IMR-90 (cell line): ENCODE measurements around the gene PARP12. TPM values are rescaled to one million over a fixed set of nuclear protein-coding genes. Genes with fewer than 3 reads are reported as not detected.

Experiments used
- ATAC-seq: fragments of 200-7000 bp; cut with Tn5 transposase; 2 replicates; pipeline ENCODE4 v1.9.1; 2020; ENCODE audit warnings: low read depth, mild to moderate bottlenecking, moderate library complexity
- BruUV-seq: library from RNA; stranded (reverse); fragments of 400-500 nt; replicated peaks from 2 replicates; lab custom pipeline; 2021; lab: Mats Ljungman, UMichigan
- CTCF ChIA-PET: fragments of 300-600 bp; formaldehyde crosslinking; extraction: SDS; loops from one replicate; lab custom pipeline; 2021; ENCODE audit warnings: antibody characterized with exemption; lab: Yijun Ruan, JAX
- POLR2A ChIA-PET: fragments of 300-600 bp; sonication (Branson Sonifier 250); formaldehyde crosslinking; loops from one replicate; lab custom pipeline; 2022; ENCODE audit warnings: antibody characterized with exemption; ENCODE audit not compliant: unreplicated experiment; lab: Charles Lee
- DNase-seq: peaks from one replicate; pipeline ENCODE4 v3.0.0; 2013
- H2AFZ ChIP-seq: replicated peaks from 2 replicates; pipeline ENCODE3; 2013; ENCODE audit warnings: low read length, mild to moderate bottlenecking; ENCODE audit not compliant: poor library complexity
- H2AK5ac ChIP-seq: 2 replicates; pipeline ENCODE4 v1.6.1; 2013; ENCODE audit warnings: low read depth, low read length, inconsistent platforms
- H2AK9ac ChIP-seq: replicated peaks from 2 replicates; pipeline ENCODE3; 2013; ENCODE audit warnings: mild to moderate bottlenecking, low read depth, low read length, moderate library complexity; ENCODE audit not compliant: poor library complexity
- H2BK120ac ChIP-seq: 2 replicates; pipeline ENCODE4 v1.6.1; 2013; ENCODE audit warnings: low read depth, low read length, inconsistent platforms
- H2BK15ac ChIP-seq: 3 replicates; pipeline ENCODE4 v1.6.1; 2013; ENCODE audit warnings: low read depth, low read length, inconsistent platforms
- H2BK20ac ChIP-seq: 2 replicates; pipeline ENCODE4 v1.6.1; 2013; ENCODE audit warnings: low read depth, mild to moderate bottlenecking, inconsistent platforms, low read length, moderate library complexity
- H2BK5ac ChIP-seq: 2 replicates; pipeline ENCODE4 v1.6.1; 2013; ENCODE audit warnings: mild to moderate bottlenecking, low read depth, low read length, inconsistent platforms; ENCODE audit not compliant: poor library complexity, severe bottlenecking
- H3K14ac ChIP-seq: replicated peaks from 2 replicates; pipeline ENCODE4 v1.6.1; 2013; ENCODE audit warnings: low read depth, low read length, inconsistent platforms
- H3K18ac ChIP-seq: 2 replicates; pipeline ENCODE4 v1.6.1; 2013; ENCODE audit warnings: low read depth, low read length, control low read depth
- H3K23ac ChIP-seq: 2 replicates; pipeline ENCODE4 v1.6.1; 2013; ENCODE audit warnings: low read depth, low read length, inconsistent platforms
- H3K27ac ChIP-seq: 2 replicates; pipeline ENCODE4 v1.5.1; 2013; ENCODE audit warnings: mild to moderate bottlenecking, control low read depth, low read length; ENCODE audit not compliant: insufficient read depth
- H3K27me3 ChIP-seq: 2 replicates; pipeline ENCODE4 v1.6.1; 2013; ENCODE audit warnings: low read length; ENCODE audit not compliant: control insufficient read depth, insufficient read depth
- H3K36me3 ChIP-seq: 2 replicates; pipeline ENCODE4 v1.6.1; 2013; ENCODE audit warnings: low read length, mixed read lengths; ENCODE audit not compliant: control insufficient read depth, insufficient read depth
- H3K4ac ChIP-seq: 2 replicates; pipeline ENCODE4 v1.6.1; 2013; ENCODE audit warnings: low read depth, low read length, inconsistent platforms
- H3K4me1 ChIP-seq: 2 replicates; pipeline ENCODE4 v1.6.1; 2013; ENCODE audit warnings: low read length, mixed read lengths; ENCODE audit not compliant: control insufficient read depth, insufficient read depth
- H3K4me2 ChIP-seq: 2 replicates; pipeline ENCODE4 v1.6.1; 2013; ENCODE audit warnings: low read depth, mild to moderate bottlenecking, control low read depth, low read length, moderate library complexity
- H3K4me3 ChIP-seq: 2 replicates; pipeline ENCODE4 v1.5.1; 2013; ENCODE audit warnings: low read depth, mild to moderate bottlenecking, control low read depth, low read length, moderate library complexity; ENCODE audit not compliant: insufficient read depth
- H3K56ac ChIP-seq: 2 replicates; pipeline ENCODE4 v1.6.1; 2013; ENCODE audit warnings: low read length, inconsistent platforms; ENCODE audit not compliant: insufficient read depth; ENCODE audit errors: extremely low read depth
- H3K79me1 ChIP-seq, 2 experiments: 2 replicates each; pipeline ENCODE4 v1.6.1; 2013; ENCODE audit warnings: low read length in 2 of 2, inconsistent platforms in 1 of 2, low read depth in 1 of 2
- H3K9ac ChIP-seq: 2 replicates; pipeline ENCODE4 v1.6.1; 2013; ENCODE audit warnings: low read depth, low read length, control low read depth
- H3K9me1 ChIP-seq: 2 replicates; pipeline ENCODE4 v1.6.1; 2013; ENCODE audit warnings: low read length, inconsistent platforms; ENCODE audit not compliant: insufficient read depth
- H3K9me3 ChIP-seq: 2 replicates; pipeline ENCODE4 v1.6.1; 2013; ENCODE audit warnings: low read length; ENCODE audit not compliant: control insufficient read depth, insufficient read depth
- H4K20me1 ChIP-seq: 2 replicates; pipeline ENCODE4 v1.6.1; 2013; ENCODE audit warnings: low read length, inconsistent platforms; ENCODE audit not compliant: insufficient read depth
- H4K5ac ChIP-seq: 2 replicates; pipeline ENCODE4 v1.6.1; 2013; ENCODE audit warnings: mild to moderate bottlenecking, low read depth, low read length, control low read depth
- H4K8ac ChIP-seq, 2 experiments: 2 replicates each; pipeline ENCODE4 v1.6.1; 2013; ENCODE audit warnings: low read depth in 2 of 2, low read length in 2 of 2, control low read depth in 1 of 2, inconsistent platforms in 1 of 2
- H4K91ac ChIP-seq: 2 replicates; pipeline ENCODE4 v1.6.1; 2013; ENCODE audit warnings: low read depth, low read length, inconsistent platforms; ENCODE audit not compliant: insufficient read depth
- BHLHE40 ChIP-seq: fragments of 150-350 bp; IDR thresholded peaks from 2 replicates; pipeline ENCODE4 v1.6.1; 2016; ENCODE audit warnings: mild to moderate bottlenecking, low read depth, low read length
- FOS ChIP-seq: fragments of 150-350 bp; IDR thresholded peaks from 2 replicates; pipeline ENCODE4 v1.6.1; 2016; ENCODE audit warnings: low read depth, low read length
- MAFK ChIP-seq: IDR thresholded peaks from 2 replicates; pipeline ENCODE4 v1.6.1; 2012; ENCODE audit warnings: low read depth, low read length, improper control_type of control experiment
- MAZ ChIP-seq: IDR thresholded peaks from 2 replicates; pipeline ENCODE4 v1.6.1; 2012; ENCODE audit warnings: low read depth, mild to moderate bottlenecking, low read length, improper control_type of control experiment, moderate library complexity, borderline replicate concordance
- RAD21 ChIP-seq: IDR thresholded peaks from 2 replicates; pipeline ENCODE4 v1.6.1; 2012; ENCODE audit warnings: low read length, improper control_type of control experiment
- SMC3 ChIP-seq: fragments of 150-350 bp; IDR thresholded peaks from 2 replicates; pipeline ENCODE4 v1.6.1; 2016; ENCODE audit warnings: low read depth, mild to moderate bottlenecking, antibody characterized with exemption, low read length, moderate library complexity
- dilution Hi-C: fragments of 300-500 bp; cut with HindIII; formaldehyde crosslinking; loops from one replicate; pipeline ENCODE4 v1.14.3; 2018; ENCODE audit warnings: low sequenced_read_pairs; ENCODE audit not compliant: unreplicated experiment
- in situ Hi-C: fragments of 300-500 bp; cut with MboI; formaldehyde crosslinking; loops from 3 replicates; pipeline ENCODE4 v1.14.3; 2019; ENCODE audit warnings: low sequenced_read_pairs, inconsistent platforms, mixed read lengths
- intact Hi-C: fragments of 100-400 bp; cut with micrococcal nuclease; formaldehyde crosslinking; loops from 2 replicates; pipeline ENCODE4 v1.10.0; 2022
- polyA plus RNA-seq, 3 experiments: library from polyadenylated mRNA; depleted of rRNA; stranded (reverse); fragments of >200 nt; gene quantifications; 2 replicates each; pipeline ENCODE4 v1.2.3, GENCODE V29; 2012; ENCODE audit warnings: low replicate concordance in 1 of 3
- total RNA-seq: library from RNA; depleted of rRNA; stranded (reverse); fragments of >200 nt; gene quantifications from 2 replicates; pipeline ENCODE4 v1.2.3, GENCODE V29; 2012
- TF ChIP-seq, protein P1 (sequence below): fragments of 150-350 bp; IDR thresholded peaks from 2 replicates; pipeline ENCODE4 v1.6.1; 2017; ENCODE audit warnings: mild to moderate bottlenecking, antibody characterized with exemption, low read length, low read depth

PARP12 gene
- total and polyA plus RNA-seq, 2 of the 4 experiments (the other 2 are of a cell fraction) = 7.2 to 11.3 TPM

DNA sequence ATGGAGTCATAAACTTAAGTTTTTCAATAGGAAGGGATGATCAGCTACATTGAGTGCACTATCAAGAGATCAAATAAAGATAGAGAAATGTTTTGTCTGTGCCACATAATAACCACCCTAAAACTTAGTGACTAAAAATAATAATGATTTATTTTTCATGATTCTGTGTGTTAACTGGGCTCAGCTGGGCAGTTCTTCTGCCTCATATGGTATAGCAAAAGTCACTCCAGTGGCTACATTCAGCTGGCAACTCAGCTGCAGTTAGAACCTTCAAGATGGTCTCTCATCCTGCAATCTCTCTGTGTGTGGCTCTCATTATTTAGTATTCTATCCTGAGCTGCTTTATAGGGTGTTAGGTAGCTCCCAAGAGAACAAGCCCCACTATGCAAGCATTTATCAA is 7.8 kb upstream of the PARP12 start:
- Histone ChIP-seq H3K27ac (no peak overlapping the region), H2BK120ac (no peak overlapping the region), H4K20me1 (no peaks in the 10 kb centered on the region), H3K36me3 (no peaks in the 10 kb centered on the region), H2BK5ac (no peak overlapping the region), H2BK15ac (no peak overlapping the region), H2AK5ac (no peak overlapping the region), H3K4ac (no peak overlapping the region), H2BK20ac (no peak overlapping the region), H4K8ac (no peak overlapping the region), H3K4me2 (no peak overlapping the region), H3K14ac (no peak overlapping the region), H3K27me3 (peaks cover 8% of the 10 kb centered on the region), H3K4me3 (no peak overlapping the region), H3K56ac (no peak overlapping the region), H2AFZ (no peak overlapping the region), H3K9ac (no peak overlapping the region), H3K79me1 (no peaks in the 10 kb centered on the region), H4K91ac (no peak overlapping the region), H2AK9ac (no peak overlapping the region), H4K5ac (no peak overlapping the region), H3K9me3 (peaks cover 7% of the 10 kb centered on the region), H3K9me1 (no peaks in the 10 kb centered on the region), H3K18ac (no peak overlapping the region), H3K23ac (no peak overlapping the region), H3K4me1 (no peaks in the 10 kb centered on the region)
- in situ Hi-C loops (no loop called here), intact Hi-C loops (no loop called here), dilution Hi-C loops (no loop called here)
- no peak for DNase-seq
- ChIA-PET POLR2A (no interaction called here), CTCF (no interaction called here)
- no peak for ATAC-seq
- TF ChIP-seq FOS (no peak), MAFK (no peak), RAD21 (no peak), SMC3 (no peak), BHLHE40 (no peak), MAZ (no peak)
- TF ChIP-seq, protein P1, sequence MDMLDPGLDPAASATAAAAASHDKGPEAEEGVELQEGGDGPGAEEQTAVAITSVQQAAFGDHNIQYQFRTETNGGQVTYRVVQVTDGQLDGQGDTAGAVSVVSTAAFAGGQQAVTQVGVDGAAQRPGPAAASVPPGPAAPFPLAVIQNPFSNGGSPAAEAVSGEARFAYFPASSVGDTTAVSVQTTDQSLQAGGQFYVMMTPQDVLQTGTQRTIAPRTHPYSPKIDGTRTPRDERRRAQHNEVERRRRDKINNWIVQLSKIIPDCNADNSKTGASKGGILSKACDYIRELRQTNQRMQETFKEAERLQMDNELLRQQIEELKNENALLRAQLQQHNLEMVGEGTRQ = no peak
- BruUV-seq = no TSS peak
